CD4-positive, alpha-beta T cell treated with Interleukin-1 beta for 1 hour (primary cell): ENCODE results near the gene RAP1A.
A peak's percentile ranks its signal among the peaks of the same experiment; 100 is the strongest.

Experiments
- DNase-seq, 2 donors: peaks; one replicate each; pipeline ENCODE4 v3.0.0-alpha.2; 2020 to 2022

The RAP1A gene

DNA sequence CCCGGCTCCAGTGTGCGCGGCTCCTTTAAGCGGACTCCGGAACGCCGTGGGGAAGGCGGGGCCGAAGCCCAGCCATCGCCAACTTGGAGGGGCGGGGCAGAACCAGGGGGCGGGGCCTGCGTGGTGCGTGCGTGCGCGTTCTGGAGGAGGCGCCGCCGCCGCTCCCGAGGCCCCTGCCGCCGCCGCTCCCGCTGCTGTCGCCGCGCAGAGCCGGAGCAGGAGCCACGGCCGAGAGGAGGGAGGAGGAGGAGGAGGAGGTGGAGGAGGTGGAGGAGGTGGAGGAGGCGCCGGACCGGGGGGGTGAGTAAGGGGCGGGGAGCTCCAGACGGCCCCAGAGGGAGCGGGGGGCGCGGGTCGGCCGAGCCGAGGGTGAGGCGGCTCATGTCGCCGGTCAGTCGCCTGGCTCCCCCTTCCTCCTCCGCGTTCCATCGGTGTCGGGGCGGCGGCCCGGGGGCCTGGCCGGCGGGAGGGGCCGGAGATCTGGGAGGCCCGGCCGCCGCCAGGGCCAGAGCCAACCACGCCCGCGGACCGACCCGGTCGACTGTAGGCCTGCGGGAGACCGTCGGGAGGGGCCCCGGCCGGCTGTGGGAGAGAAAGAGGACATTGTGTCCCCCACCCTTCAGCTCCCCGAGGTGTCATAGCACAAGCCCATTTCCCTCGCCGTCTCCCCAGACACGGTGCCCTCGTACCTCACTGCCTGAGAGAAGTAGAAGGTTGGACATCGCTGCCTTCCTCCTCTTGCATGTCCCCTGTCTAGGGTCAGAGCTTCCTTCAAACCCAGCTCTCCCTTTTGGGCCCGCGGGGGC is at the start of gene RAP1A:
Gene RAP1A, plus strand, starts transcription at position 155 of the 806 bp plus-strand sequence. CDS start 71,572 bp downstream, outside the sequence.
- DNase-seq = peak; percentile 93 to 96

DNA sequence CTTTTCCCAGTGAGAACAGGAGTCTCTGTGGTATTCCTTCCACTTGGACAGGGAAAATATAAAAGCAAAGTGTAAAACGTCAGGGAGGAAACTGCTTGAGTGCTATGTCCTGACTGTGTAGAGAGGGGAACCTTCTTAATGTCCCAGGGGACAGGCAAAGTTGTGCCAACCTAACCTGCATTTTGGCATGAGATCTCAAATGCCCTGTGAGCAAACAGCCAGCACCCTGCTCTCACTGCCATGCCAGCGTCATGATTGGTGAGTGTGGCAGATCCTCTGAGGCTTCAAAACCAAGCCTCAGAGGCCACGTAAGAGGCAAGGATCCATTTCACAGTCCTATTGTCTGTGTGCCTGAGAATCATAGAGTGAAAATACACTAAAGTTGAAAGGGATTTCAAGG is 49.7 kb upstream of the RAP1A start:
- DNase-seq = no peak

DNA sequence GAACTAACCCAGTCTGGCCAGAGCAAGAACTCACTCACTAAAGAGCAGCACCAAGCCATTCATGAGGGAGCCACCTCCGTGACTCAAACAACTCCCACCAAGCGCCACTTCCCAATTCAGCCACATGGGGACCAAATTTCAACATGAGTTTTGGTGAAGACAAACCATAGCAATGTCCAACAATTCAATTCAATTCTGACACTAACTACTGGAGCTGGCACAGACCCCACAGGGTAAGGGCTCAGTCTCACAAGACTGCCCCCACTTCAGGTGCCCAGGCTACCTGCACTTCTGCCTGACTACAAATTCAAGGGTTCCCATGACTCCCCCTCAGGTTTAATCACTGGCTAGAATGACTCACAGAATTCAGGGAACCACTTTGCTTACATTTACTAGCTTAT is 48.8 kb upstream of the RAP1A start:
- DNase-seq = peak; percentile 26 to 56

DNA sequence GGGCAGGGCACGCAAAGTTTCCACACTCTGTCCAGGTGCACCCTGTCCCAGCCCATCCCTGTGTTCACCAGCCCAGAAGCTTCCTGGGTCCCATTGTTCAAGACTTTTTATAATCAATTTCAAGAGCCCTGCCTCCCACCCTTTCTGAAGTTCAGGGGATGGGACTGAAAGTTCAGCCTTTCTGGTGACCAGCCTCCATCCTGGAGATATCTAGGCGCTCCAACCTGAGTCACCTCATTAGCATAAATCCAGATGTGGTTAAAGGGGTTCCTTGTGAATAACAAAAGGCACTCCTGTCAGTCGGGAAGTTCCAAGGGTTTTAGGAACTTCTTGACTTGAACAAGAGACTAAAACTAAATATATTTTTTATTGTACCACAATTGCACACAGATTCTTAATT is 48.4 kb upstream of the RAP1A start:
- no peak for DNase-seq

DNA sequence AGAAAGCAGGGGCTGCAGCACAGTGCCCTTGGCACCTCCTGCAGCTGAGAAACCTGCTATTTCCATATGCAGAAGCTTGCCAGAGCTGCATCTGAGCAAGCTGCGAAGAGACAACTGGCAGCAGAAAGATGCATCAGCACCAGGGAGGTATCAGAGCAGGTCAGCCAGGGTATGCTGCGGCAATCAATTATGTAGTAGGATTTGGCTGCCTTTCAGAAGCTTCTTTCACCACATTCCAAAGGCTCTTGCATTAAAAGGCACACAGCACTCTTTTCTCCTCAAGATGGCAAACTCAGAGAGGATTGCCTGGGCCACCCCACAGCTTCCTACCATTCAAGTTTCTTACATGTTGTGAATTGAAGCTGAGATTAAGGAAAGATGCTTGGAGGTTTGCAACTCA is 47.6 kb upstream of the RAP1A start:
- no peak for DNase-seq

DNA sequence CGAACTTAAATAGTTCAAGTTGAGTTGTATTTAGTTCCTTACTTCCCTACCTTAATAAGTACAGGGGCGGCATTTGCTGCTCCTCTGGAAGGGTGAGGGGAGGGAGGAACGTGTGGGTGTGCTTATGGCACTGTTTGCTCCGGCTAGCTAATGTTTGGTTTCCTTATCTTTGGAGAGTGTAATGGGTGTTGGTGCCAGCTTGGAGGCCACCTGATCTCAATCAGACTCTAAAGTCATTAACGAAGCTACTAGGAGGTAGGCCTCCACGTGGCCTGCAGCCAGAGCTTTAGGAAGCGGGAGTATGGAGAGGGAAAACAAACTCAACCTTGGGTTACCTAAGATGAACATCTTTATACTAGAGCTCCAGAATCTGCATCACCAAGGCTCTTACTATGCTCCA is 43.0 kb upstream of the RAP1A start:
- no peak for DNase-seq

DNA sequence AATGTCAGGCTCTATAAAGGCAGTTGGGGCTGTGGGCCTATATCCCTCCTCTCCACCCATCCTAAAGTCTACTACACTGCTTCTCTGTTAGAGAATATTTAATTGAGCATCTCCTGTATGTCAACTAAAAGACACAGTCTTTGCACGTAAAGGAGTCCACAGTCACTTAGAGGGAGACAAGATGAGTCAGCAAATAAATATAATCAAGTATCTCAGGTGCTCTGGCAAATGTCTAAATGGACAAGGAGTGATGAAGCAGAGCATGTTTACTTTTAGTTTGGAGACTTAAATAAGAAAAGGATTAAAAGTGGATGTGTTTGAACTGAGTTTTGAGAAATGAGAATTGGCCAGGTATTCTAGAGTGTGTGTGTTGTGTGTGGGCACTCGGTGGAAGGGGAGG is 41.8 kb upstream of the RAP1A start:
- no peak for DNase-seq

DNA sequence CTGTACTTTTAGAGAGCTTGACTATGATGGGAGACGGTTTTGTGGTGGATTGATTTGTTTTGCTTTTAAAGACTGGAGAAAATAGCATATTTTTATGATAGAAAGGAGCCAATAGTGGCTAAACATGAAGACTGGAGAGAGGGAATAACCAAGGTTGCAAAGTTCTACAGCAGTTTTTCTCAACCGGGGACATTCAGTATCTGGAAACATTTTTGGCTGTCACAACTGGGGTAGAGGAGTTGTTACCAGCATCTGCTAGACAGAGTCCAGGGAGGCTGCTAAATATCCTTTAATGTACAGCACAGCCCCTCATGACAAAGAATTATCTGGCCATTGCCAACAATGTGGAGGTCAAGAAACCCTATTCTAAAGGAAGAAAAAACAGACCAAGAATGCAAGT is 38.4 kb upstream of the RAP1A start:
- DNase-seq = no peak

DNA sequence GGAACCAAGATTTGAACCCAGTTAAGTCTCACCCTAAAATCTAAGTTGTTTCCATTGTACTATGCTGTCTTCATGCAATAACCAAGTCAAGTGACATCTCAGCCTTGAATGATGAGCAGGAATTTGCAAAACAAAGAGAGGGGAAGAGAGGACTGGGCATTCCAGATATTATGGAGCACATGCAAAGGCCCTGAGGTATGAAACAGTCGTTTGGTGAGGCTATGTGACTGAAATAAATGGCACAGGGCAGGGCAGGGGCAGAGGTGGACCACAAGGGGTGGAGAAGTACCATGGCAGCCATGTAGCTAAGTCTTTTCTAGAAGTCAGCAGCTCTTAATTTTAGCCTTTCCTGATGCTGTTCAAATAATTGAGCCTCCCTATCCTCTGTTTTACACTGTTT is 37.6 kb upstream of the RAP1A start:
- no peak for DNase-seq

DNA sequence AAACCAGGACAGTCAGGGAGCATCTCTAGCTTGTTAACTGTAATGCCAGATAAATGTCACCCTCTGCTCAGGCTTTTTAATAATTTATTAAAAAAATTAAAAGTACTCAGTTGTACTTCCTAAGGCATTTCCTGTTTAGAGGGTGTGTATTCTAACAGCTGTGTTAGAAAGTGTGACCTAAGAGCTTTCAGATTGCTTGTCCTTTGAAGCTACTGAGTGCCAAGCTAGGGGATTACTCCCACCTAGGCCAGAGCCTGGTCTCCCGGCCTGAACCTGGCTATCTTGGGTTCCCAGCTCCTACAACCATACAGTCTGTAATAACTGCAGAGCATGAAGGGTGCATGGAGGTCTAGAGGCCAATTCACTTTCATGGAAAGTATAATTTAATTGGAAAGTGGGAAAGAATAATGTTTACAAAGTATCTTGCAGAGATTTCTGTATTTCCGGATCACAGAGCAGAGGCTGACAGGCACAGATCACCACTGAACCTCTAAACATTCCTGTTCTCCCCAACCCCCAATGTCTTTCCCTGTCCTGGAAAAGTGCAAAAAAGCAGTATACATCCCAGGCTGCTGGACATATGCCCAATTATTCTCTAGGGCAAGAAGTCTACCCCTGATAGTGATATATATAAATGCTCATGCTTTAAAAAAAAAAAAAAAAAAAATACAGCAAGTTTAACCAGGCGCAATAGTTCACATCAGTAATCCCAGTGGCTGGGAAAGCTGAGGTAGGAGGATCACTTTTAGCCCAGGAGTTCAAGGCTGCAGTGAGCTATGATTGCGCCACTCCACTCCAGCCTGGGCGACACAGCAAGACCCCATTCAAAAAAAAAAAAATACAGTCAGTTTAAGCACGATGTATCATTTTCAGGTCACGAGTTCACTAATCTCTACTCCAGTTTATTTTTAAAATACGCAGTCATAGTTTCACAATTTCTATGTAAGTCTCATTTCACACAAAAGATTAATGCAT is 36.7 kb upstream of the RAP1A start:
- no peak for DNase-seq

DNA sequence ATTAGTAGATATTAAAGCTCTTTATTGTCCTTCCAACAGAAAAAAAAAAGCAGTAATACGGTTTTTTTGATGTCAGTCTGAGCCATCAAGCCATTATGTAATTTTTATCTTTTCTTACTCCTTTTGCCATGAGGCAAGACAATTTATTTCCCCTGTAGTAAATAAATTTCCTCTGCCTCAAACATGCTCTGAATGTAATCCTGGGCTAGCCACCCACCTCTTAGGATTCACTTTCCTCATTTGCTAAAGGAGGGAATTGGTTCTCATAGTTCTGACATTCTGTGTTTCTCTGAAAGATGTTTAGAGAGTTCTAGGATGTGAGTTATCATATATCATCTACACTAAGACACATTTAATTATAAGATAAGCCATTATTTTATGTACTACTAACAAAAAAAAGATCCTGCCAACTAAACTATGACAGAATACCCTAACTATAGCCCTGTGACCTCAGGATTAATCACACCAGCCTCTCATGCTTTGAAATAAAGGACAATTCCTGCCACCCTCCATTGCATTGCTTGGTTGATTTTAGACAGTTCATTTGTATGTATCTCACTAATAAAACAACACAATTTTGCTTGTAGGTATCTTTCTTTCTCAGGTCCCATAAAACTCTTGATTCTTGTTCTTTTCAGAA is 34.0 kb upstream of the RAP1A start:
- DNase-seq = no peak

DNA sequence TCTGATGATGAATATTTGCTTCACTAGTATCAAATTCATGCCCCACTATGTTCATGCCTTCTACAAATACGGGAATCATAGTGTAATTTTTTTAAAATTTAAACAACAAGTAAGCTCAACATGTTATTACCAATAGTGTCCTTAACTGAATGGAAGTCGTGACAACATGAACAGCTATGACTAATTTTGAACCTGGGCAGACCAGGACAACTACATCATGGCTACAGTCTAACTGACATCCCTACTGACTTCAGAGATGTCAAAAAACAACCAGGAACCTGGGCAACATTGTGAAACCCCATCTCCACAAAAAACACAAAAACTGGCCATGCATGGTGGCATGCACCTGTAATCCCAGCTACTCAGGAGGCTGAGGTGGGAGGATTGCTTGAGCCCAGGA is 33.5 kb upstream of the RAP1A start:
- DNase-seq = no peak

DNA sequence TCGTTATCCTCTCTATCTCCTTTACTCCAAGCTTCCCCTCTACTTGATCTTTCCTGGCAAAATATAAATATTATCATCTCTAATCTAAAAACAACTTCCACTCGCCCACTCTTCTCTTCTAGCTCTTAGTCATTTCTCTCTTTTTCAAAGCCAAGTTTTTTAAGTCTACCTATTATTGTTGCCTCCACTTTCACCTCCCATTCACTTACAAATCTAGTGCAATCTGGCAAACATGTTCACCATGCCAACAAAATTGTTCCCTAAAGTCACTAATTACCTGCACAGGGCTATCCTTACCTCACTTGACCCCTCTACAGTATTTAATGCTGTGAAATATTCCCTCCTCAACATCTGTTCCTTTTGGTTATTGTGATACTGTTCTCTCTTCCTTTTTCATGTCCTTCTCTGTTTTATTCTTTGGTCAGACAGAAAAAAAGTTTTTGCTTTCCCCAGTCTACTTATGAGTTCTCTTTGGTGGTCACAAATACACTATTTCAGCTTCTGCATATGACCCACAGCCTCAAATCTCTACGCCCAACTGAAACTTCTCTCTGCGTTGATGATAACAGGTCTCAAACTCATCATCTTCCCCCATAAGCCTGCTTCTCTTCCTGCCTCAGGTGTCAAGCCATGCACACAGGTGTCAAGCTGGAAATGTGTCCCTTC is 31.9 kb upstream of the RAP1A start:
- no peak for DNase-seq

DNA sequence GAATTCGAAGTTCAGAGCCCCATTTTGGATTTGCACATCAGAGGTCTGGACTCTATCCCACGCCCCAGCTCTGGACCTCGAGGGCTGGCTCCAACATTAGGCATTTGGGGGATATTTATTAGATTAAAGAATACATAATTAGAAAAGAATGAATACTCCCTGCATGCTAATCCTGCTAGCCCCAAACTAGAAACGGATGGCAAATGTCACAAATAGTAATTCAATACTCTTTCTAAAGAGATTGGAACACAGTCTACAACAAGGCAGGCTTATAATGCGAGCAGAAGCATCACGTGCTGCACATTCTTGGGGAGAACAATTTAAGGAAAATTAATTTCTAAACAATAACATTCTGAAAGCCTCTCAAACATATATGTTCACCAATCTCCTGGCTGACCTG is 27.7 kb upstream of the RAP1A start:
- DNase-seq = no peak

DNA sequence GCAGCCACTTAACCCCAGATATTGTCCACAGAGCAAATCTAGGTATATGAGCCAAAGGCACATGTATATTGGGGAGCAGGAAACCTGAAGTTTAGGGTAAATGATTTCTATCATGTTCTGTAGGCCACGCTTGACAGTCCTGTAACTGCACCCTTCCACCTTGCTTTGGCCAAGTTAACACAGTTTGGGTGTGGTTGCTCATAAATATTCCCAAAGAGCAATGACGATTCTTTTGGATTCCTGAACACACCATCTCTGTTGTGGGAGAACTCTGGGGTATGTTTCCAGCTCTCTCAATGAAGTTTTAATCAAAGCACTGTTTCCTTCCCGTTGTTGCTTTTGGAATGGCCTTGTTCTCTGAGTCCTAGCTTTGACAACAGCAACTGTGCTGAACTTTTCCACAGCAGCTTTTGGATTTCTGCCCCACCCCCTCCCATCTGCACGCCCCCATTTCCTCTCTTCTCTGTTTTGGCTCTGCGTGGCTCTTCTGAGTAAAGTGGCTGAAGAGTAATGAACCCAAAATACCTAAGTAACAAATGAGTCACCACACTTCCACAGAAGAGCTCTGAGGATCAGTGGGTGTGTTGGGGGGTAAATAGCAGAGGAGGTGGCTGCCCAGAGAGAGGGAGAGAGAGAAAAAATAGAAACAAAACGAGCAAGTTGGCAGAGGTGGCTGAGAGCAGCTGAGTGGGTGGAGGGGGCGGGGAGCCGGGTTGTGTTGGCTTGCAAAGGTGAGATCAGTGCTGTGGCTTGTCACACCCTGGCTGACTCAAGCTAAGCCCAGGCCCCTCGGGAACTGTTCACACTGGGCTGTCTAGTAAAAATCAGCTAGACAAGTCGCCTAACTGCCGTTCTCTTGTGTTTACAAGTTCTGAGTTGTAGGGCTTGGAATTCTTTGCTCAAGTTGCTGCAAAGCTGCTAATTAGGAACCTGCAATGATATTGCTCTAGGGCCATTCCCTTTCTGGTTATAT is 26.9 kb upstream of the RAP1A start:
- DNase-seq = peak; percentile 83 to 86

DNA sequence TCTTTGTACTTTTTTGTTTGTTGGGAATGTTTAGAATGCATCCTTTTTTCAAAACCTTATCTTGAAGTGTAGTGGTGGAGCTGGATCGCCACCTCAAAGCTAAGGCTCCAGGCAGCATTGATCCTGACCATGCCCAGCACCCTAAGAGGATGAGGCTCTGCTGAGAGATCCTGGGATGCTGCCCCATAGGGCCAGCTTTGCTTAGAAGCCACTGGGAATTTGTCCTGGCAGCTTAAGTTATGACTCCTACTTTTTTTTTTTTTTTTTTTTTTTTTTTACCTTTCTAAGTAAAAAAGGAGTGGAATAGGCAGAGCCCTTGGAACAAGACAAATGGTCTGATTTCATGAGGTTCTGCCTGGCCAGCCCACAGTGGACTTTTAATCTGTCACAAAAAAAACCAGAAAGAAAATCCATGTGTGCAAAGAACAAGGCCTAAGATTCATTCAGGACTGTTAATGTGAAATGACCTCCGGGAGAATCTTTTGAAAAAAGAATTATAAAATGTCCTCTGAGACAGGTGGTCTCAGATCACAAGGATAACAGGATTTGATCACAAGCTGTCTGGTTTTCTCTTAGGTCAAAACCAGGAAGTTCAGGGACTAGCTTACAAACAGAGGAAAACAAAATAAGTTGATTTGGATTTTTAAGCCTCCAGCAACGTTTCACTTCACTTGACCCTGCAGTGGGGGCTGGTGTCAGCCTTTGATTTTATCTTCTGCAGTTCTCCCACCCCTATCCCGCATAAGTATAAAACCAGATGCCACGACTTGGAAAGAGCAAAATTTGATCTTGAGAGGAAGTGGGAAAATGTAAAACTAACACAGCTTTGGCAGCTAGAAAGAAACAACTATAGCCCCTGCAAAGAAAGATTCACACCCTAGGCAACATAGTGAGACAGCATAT is 25.9 kb upstream of the RAP1A start:
- no peak for DNase-seq

DNA sequence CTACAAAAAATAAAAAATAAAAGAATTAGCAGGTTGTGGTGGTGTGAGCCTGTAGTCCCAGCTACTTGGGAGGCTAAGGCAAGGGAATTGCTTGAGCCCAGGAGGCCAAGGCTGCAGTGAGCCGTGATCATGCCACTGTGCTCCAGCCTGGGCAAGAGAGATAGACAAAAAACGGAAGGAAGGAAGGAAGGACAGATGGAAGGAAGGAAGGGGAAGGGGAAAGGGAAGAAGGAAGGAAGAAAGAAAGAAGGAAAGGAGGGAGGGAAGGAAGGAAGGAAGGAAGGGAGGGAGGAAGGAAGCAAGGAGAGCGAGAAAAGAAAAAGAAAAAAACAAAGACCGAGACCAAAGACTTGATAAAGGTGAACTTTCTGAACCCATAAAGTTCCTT is 25.3 kb upstream of the RAP1A start:
- DNase-seq = no peak

DNA sequence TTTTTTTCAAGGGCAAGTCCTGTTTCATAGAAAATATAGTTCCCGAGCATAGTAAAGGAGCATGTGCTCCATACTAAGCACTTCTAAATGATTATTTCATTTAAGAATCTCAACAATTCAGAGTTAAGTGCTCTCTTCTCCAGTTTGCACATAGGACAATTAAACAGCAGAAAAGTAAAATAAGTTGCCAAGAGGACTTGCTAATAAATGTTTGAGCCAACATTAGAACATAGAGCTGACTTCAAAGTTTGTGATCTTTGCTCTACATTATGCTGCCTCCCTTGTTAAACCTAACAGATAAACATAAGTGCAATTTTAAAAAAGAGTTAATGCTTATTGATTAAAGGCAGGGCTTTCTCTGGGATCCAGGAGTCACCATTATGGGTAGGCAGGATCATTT is 23.8 kb upstream of the RAP1A start:
- no peak for DNase-seq

DNA sequence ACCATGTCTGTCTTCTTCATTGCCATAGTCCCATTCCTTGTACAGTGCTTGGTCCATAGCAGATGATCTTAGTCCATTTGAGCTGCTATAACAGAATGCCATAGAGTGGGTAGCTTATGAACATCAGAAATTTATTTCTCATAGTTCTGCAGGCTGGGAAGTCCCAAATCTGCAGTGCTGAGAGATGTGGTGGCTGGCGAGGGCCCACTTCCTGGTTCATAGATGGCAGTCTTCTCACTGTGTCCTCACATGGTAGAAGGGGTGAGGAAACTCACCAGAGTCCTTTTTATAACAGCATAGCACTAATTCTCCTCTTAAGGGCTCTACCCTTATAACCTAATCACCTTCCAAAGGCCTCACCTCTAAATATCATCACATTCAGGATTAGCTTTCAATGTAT is 23.1 kb upstream of the RAP1A start:
- DNase-seq = peak; percentile 68 to 76

DNA sequence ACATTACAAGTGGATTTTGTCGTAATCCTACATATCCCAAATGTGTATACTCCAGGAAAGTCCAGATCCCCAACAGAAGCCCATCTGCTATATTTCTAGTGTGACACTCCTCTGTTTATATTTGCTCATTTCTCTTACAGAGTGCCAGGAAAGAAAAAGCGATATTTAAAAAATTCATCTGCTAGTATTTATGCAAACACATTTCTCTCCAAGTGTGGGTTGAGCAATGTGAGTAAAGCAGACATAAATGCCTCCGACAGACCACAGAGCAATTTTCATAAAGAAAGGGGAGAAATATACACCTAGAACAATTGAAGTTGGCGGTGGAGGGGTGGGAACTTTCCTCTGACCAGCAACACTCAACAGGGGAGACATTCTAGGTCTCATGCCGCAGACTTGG is 22.2 kb upstream of the RAP1A start:
- no peak for DNase-seq

DNA sequence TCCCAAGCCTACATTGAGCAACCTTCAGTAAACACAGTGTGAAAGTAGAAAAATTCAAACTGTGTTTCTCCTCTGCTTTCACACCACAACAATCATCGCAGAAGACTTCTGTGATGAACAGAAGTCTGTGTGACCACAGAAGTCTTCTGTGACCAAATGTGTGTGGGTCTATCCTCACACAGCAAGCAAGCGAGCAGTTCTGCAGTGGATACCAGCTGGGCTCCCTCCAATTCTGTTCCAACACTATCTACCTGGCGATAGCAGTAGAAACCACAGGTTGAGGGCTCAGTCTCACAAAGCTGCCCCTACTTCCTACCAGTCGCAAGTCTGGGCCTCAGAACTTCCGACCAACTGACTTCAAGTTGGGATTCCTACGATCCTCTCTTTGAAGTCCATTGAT is 21.0 kb upstream of the RAP1A start:
- peak; percentile 27 to 47 for DNase-seq
